WTC11 (cell line): ENCODE measurements around the gene HOXA13. TPM values are rescaled to one million over a fixed set of nuclear protein-coding genes. Genes with fewer than 3 reads are reported as not detected.

Experiments
- ATAC-seq: fragments of 200-7000 bp; cut with Tn5 transposase; 2 replicates; pipeline ENCODE4 v1.10.0; 2021; ENCODE audit warnings: mild to moderate bottlenecking, moderate library complexity
- CTCF ChIA-PET: fragments of 300-600 bp; sonication (Branson Sonifier 250); formaldehyde crosslinking; loops from one replicate; lab custom pipeline; 2021; ENCODE audit warnings: antibody characterized with exemption; lab: Charles Lee
- POLR2A ChIA-PET: fragments of 350-600 bp; sonication (Branson Sonifier 250); formaldehyde crosslinking; loops from one replicate; lab custom pipeline; 2021; ENCODE audit warnings: antibody characterized with exemption; lab: Charles Lee
- DNase-seq: peaks from one replicate; pipeline ENCODE4 v3.0.0; 2021; ENCODE audit warnings: low spot score
- H3K27ac Mint-ChIP-seq: 2 replicates; pipeline ENCODE4 v1.8.0; 2021; ENCODE audit warnings: mixed read lengths
- H3K27me3 Mint-ChIP-seq: 2 replicates; pipeline ENCODE4 v1.8.0; 2021; ENCODE audit warnings: low read depth, mild to moderate bottlenecking, moderate library complexity, mixed read lengths
- H3K36me3 Mint-ChIP-seq: 2 replicates; pipeline ENCODE4 v1.8.0; 2021; ENCODE audit warnings: mixed read lengths
- H3K4me1 Mint-ChIP-seq: 2 replicates; pipeline ENCODE4 v1.8.0; 2022; ENCODE audit warnings: mixed read lengths
- H3K4me3 Mint-ChIP-seq: 2 replicates; pipeline ENCODE4 v1.8.0; 2021; ENCODE audit warnings: mild to moderate bottlenecking, moderate library complexity, mixed read lengths
- H3K9me3 Mint-ChIP-seq: 2 replicates; pipeline ENCODE4 v1.8.0; 2021; ENCODE audit warnings: mixed read lengths
- CDX4 ChIP-seq: fragments of 250-450 bp; sonication (Bioruptor Pico); IDR thresholded peaks from 2 replicates; pipeline ENCODE4 v1.9.0; 2021; ENCODE audit warnings: moderate library complexity, mild to moderate bottlenecking, inconsistent platforms, borderline replicate concordance
- CREB1 ChIP-seq: sonication (generic); formaldehyde crosslinking; IDR thresholded peaks from 2 replicates; pipeline ENCODE4 v1.8.0; 2023; ENCODE audit warnings: mild to moderate bottlenecking, missing genetic modification reagents
- EMX1 ChIP-seq: fragments of 250-450 bp; sonication (Bioruptor Pico); IDR thresholded peaks from 2 replicates; pipeline ENCODE4 v1.8.0; 2021; ENCODE audit warnings: mild to moderate bottlenecking
- ERG ChIP-seq: fragments of 250-450 bp; sonication (Bioruptor Pico); IDR thresholded peaks from 2 replicates; pipeline ENCODE4 v1.8.0; 2021; ENCODE audit warnings: mild to moderate bottlenecking
- JAZF1 ChIP-seq: fragments of 250-450 bp; sonication (Bioruptor Pico); IDR thresholded peaks from 2 replicates; pipeline ENCODE4 v1.9.0; 2021; ENCODE audit warnings: moderate library complexity, mild to moderate bottlenecking, inconsistent platforms
- PRDM15 ChIP-seq: sonication (generic); formaldehyde crosslinking; IDR thresholded peaks from 2 replicates; pipeline ENCODE4 v1.8.0; 2022; ENCODE audit warnings: missing genetic modification reagents
- ZBTB43 ChIP-seq: sonication (generic); formaldehyde crosslinking; IDR thresholded peaks from 2 replicates; pipeline ENCODE4 v1.8.1; 2023; ENCODE audit warnings: mild to moderate bottlenecking, missing genetic modification reagents
- ZNF232 ChIP-seq: sonication (generic); formaldehyde crosslinking; IDR thresholded peaks from 2 replicates; pipeline ENCODE4 v1.8.0; 2022; ENCODE audit warnings: mild to moderate bottlenecking, missing genetic modification reagents
- ZNF423 ChIP-seq: fragments of 250-450 bp; sonication (Bioruptor Pico); IDR thresholded peaks from 2 replicates; pipeline ENCODE4 v2.1.2; 2022; ENCODE audit warnings: mild to moderate bottlenecking, moderate library complexity
- ZNF532 ChIP-seq: fragments of 250-450 bp; sonication (Bioruptor Pico); IDR thresholded peaks from 2 replicates; pipeline ENCODE4 v1.9.0; 2021; ENCODE audit warnings: mild to moderate bottlenecking, borderline replicate concordance
- total RNA-seq: library from RNA; stranded (reverse); gene quantifications from 3 replicates; pipeline ENCODE4 v1.2.3, GENCODE V29; 2021

Gene HOXA13
- total RNA-seq, 1 experiment from 2014 or later: not detected

- TF ChIP-seq ZNF532 (CRISPR knock-in tag) (no peak), EMX1 (CRISPR knock-in tag) (no peak), JAZF1 (CRISPR knock-in tag) (no peak)
These were observed 9.1 kb upstream of the HOXA13 start (continued) for GRCh38 chr7:27208998-27209397.

GRCh38 chr7:27207348-27207985 is 7.6 kb upstream of the HOXA13 start:
- no peak overlapping the region for H3K27ac Mint-ChIP-seq
- H3K36me3 Mint-ChIP-seq: no peaks in the 10 kb centered on the region
- peaks cover 20% of the 10 kb centered on the region for H3K4me1 Mint-ChIP-seq
- TF ChIP-seq ZBTB43 (CRISPR knock-in tag) (no peak), ZNF232 (CRISPR knock-in tag) (no peak), ZNF423 (CRISPR knock-in tag) (no peak), CREB1 (CRISPR knock-in tag) (no peak), ERG (no peak), PRDM15 (CRISPR knock-in tag) (no peak), CDX4 (CRISPR knock-in tag) (no peak)
- no peaks in the 10 kb centered on the region for H3K9me3 Mint-ChIP-seq
- DNase-seq (no peak), ATAC-seq (no peak)
- ChIA-PET CTCF (interaction anchor here (1.4 to 1.8 kb wide), 2 partner anchors 11 to 399 kb away, joined by 3 to 6 read pairs; no protein-coding TSS in a partner anchor), POLR2A (no interaction called here)
- peaks cover 100% of the 10 kb centered on the region for H3K27me3 Mint-ChIP-seq
- H3K4me3 Mint-ChIP-seq: no peak overlapping the region
